Heart left ventricle (tissue), 16 donors: ENCODE measurements around the gene NCK2. TPM values are rescaled to one million over a fixed set of nuclear protein-coding genes. Genes with fewer than 3 reads are reported as not detected.

Experiments used
- ATAC-seq, 4 donors: fragments of 200-7000 bp; cut with Tn5 transposase; one replicate each; pipeline ENCODE4 v1.9.1; 2020 to 2022; ENCODE audit warnings: moderate library complexity in 4 of 4, mild to moderate bottlenecking in 3 of 4, moderate number of reproducible peaks in 1 of 4
- DNase-seq, 5 donors: peaks; one replicate each; pipeline ENCODE4 v3.0.0-alpha.2; 2020
- H3K27ac ChIP-seq, 12 donors: fragments of 200-600 bp; sonication (generic) in 4 of 12; one replicate each; pipeline versions ENCODE4 v1.5.0 to v1.8.0; 2016 to 2022; ENCODE audit warnings: mild to moderate bottlenecking in 2 of 12
- H3K27me3 ChIP-seq, 9 donors: fragments of 200-600 bp; sonication (generic) in 2 of 9; one replicate each; pipeline versions ENCODE4 v1.5.1 to v1.8.0; 2016 to 2022; ENCODE audit warnings: mild to moderate bottlenecking in 3 of 9
- H3K36me3 ChIP-seq, 9 donors: fragments of 200-600 bp; sonication (generic) in 2 of 9; one replicate each; pipeline versions ENCODE4 v1.5.0 to v1.8.0; 2018 to 2022; ENCODE audit warnings: mild to moderate bottlenecking in 2 of 9
- H3K4me1 ChIP-seq, 12 donors: fragments of 200-600 bp; sonication (generic) in 4 of 12; one replicate each; pipeline versions ENCODE4 v1.5.0 to v1.8.0; 2016 to 2022; ENCODE audit warnings: mild to moderate bottlenecking in 3 of 12
- H3K4me3 ChIP-seq, 12 donors: fragments of 200-600 bp; sonication (generic) in 4 of 12; one replicate each; pipeline versions ENCODE4 v1.5.0 to v1.8.0; 2017 to 2022; ENCODE audit warnings: mild to moderate bottlenecking in 9 of 12, moderate library complexity in 4 of 12
- H3K9me3 ChIP-seq, 12 donors: fragments of 200-600 bp; sonication (generic) in 4 of 12; one replicate each; pipeline versions ENCODE4 v1.5.0 to v1.8.0; 2016 to 2022; ENCODE audit warnings: mild to moderate bottlenecking in 1 of 12
- POLR2A ChIP-seq, 2 donors: fragments of 450-650 bp; IDR thresholded peaks; one replicate each; pipeline ENCODE4 v1.6.1; 2017; ENCODE audit warnings: antibody characterized with exemption in 2 of 2, mild to moderate bottlenecking in 2 of 2, moderate library complexity in 2 of 2
- WGBS, 4 donors: extraction: QIAGEN DNeasy Blood & Tissue Kit in 2 of 4; methylation state at CpG; one replicate each; pipeline versions ENCODE4 v1.1.5 to v1.1.7; 2013 to 2018; 5-methylcytosine and 5-hydroxymethylcytosine counted together
- intact Hi-C, 10 donors: fragments of 100-400 bp; cut with DNase I; formaldehyde crosslinking; loops; one replicate each; pipeline versions ENCODE4 v1.11.1 to v1.14.2; 2022
- polyA plus RNA-seq, 2 donors: library from polyadenylated mRNA; stranded (reverse); fragments of 200-250 nt; gene quantifications; one replicate each; pipeline ENCODE4 v1.2.3, GENCODE V29; 2013
- total RNA-seq, 9 donors: library from RNA; depleted of rRNA in 2 of 9; stranded (reverse); fragments of >200 nt in 2 of 9; fragmentation: NEBNext Ultra II Directional in 3 of 9; extraction: Animal tissue kit (Norgen Biotek cat#: 25700) in 3 of 9; gene quantifications; one replicate each; pipeline versions ENCODE4 v1.1.0 to v1.2.4, GENCODE V29; 2016 to 2023
- TF ChIP-seq, protein P1 (sequence below), 12 donors: fragments of 200-600 bp; sonication (generic) in 4 of 12; IDR thresholded peaks; one replicate each; pipeline versions ENCODE4 v1.5.0 to v1.8.0; 2018 to 2022; ENCODE audit warnings: antibody characterized with exemption in 12 of 12, mild to moderate bottlenecking in 5 of 12
- donor health status: ischemic (EF 13 %, LVEDD 7.1; RV severe dilation, severe dysfunction).
- donor health status: healthy with polysubstance abuse.
- donor health status: DM: no; HTN: yes; CAD: no.
- donor health status: DM: no; HTN: no; CAD: no.
- donor health status: ischemic (EF 25% LVEDD 6.9; RV normal size, moderate dysfunction).
- donor health status: ischemic (EF 25% LVEDD 5.7; RV mildly dilated, moderate dysfunction).
- donor health status: healthy.
- donor health status: DM: yes; HTN: yes; CAD: no.
- donor health status: ischemic (EF 35%, LVEDD 5.7; RV mildly dilated, moderate dysfunction).
- donor health status: nonischemic (EF 11% LVEDD 7.7; RV severe dilation, severe dysfunction).
- donor health status: DM: yes; HTN: yes; CAD: no.
- donor health status: PGD.
- donor health status: ischemic (EF 29% LVEDD 5.4; RV normal size, mild dysfunction).
- donor health status: nonischemic (EF 23%, LVEDD 6.1; RV moderate dilation, normal function).

The NCK2 gene
- total and polyA plus RNA-seq, 11 donors: 22.6 to 54.2 (median 33.4) TPM

DNA sequence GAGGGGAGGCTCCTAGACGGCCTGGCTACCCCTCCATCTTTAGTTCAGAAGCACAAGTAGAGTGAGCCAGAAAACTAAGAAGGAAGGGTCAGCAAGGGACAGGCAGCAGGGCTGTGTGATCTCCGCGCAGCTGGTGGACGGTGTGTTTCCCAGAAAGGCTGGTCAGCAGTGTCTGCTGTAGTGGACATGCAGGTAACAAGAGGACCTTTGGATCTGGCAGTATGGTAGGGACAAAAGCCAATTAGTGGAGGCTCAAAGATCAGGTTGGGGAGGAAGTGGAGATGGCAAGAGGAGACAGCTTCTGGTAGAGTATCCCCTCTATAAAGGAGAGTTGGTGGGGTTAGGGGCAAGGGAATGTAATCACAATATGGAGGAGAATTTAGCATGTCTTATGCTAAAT lies 95.1 kb downstream of the NCK2 start:
- no peak overlapping the region for H3K4me3 ChIP-seq
- 60 to 80% (median 67%) methylated on average over 4 of the region's 4 CpGs for WGBS, 4 donors
- no peak overlapping the region for H3K27ac ChIP-seq
- TF ChIP-seq, protein P1, sequence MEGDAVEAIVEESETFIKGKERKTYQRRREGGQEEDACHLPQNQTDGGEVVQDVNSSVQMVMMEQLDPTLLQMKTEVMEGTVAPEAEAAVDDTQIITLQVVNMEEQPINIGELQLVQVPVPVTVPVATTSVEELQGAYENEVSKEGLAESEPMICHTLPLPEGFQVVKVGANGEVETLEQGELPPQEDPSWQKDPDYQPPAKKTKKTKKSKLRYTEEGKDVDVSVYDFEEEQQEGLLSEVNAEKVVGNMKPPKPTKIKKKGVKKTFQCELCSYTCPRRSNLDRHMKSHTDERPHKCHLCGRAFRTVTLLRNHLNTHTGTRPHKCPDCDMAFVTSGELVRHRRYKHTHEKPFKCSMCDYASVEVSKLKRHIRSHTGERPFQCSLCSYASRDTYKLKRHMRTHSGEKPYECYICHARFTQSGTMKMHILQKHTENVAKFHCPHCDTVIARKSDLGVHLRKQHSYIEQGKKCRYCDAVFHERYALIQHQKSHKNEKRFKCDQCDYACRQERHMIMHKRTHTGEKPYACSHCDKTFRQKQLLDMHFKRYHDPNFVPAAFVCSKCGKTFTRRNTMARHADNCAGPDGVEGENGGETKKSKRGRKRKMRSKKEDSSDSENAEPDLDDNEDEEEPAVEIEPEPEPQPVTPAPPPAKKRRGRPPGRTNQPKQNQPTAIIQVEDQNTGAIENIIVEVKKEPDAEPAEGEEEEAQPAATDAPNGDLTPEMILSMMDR (IDR thresholded peaks at IDR 0.05): no peak
- no peak for TF ChIP-seq POLR2A (IDR thresholded peaks at IDR 0.05)
- intact Hi-C loops: no loop called here
- ATAC-seq (no peak), DNase-seq (no peak)
- H3K9me3 ChIP-seq: peaks cover 0 to 15% (median 9%) of the 10 kb centered on the region in 12 donors
- no peaks in the 10 kb centered on the region for H3K36me3 ChIP-seq
- H3K4me1 ChIP-seq: peaks cover 0 to 47% (median 19%) of the 10 kb centered on the region in 12 donors
- no peaks in the 10 kb centered on the region for H3K27me3 ChIP-seq

DNA sequence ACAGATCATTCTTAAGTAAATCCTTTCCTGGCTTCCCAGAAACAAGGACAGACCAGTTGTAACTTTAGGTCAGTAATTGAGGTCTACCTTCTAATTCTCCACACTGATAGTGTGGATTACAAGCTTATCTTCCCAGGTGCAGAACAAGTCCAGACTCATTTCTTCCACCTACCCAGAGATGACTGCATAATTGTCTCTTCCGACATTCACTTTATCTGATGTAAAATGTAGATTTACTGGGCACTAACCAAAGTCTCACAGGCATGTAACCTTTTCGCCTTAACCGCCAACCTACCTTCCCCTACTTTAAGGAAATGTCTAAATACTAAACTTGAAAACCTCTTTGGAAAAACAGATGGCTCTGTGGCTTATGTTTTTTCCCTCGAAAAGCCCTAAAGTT lies 96.2 kb downstream of the NCK2 start:
- H3K27me3 ChIP-seq: no peaks in the 10 kb centered on the region
- no peak for TF ChIP-seq POLR2A (IDR thresholded peaks at IDR 0.05)
- TF ChIP-seq, protein P1 (IDR thresholded peaks at IDR 0.05): no peak
- peaks cover 0 to 4% (median under 1%) of the 10 kb centered on the region in 12 donors for H3K9me3 ChIP-seq
- no peak overlapping the region for H3K4me3 ChIP-seq
- H3K36me3 ChIP-seq: no peaks in the 10 kb centered on the region
- no peak for DNase-seq
- peaks cover 0 to 47% (median 19%) of the 10 kb centered on the region in 12 donors for H3K4me1 ChIP-seq
- H3K27ac ChIP-seq: no peak overlapping the region
- ATAC-seq: no peak
- intact Hi-C loops: no loop called here
- WGBS, 4 donors: 94 to 97% (median 96%) methylated on average over 4 of the region's 4 CpGs

DNA sequence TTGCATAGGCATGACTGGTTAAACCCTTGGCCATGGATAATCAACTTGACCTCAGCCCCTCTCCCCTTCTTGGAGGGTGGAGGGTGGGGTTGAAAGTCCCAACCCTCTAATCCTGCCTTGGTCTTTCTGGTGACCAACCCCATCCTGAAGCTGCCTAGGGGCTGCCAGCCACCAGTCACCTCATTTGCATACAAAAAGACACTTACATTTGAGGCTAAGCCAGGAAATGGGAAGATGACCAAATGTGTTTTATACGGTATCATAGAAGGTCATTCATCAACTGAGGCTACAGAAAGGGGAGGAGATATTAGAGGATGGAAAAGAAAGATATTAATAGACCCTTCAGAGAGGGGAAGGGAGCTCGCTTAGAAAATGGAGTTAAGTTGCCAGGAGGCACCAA lies 96.8 kb downstream of the NCK2 start:
- Histone ChIP-seq H3K27me3 (no peaks in the 10 kb centered on the region), H3K9me3 (no peaks in the 10 kb centered on the region), H3K4me1 (peaks cover 0 to 47% (median 19%) of the 10 kb centered on the region in 12 donors), H3K36me3 (no peaks in the 10 kb centered on the region), H3K27ac (no peak overlapping the region), H3K4me3 (no peak overlapping the region)
- 37 to 57% (median 43%) methylated on average over 2 of the region's 2 CpGs for WGBS, 4 donors
- TF ChIP-seq, protein P1 (IDR thresholded peaks at IDR 0.05): no peak
- no peak for TF ChIP-seq POLR2A (IDR thresholded peaks at IDR 0.05)
- DNase-seq (no peak), ATAC-seq (no peak)
- intact Hi-C loops: no loop called here

DNA sequence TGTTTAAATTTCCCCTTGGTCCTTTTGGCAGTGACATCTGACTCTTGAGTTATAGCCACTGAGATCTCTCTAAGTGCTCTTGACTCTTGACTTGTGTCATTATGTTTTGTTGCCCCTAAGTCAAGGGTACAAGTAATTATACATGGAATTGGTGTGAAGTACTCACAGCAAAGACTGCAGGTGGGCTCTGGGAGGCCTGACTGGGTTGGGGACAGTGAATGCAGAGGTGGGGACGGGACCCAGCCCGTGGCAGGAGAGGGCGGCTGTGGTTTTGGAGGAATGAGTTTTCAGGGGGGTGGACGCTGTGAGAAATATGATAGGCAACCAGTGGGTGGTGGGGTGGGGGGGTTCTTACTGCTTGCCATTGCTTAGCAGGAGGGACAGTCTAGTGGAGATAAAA lies 97.8 kb downstream of the NCK2 start:
- WGBS, 4 donors: 92 to 96% (median 94%) methylated on average over 4 of the region's 4 CpGs

More for the DNA sequence above, 97.8 kb downstream of the NCK2 start:
- no peaks in the 10 kb centered on the region for H3K36me3 ChIP-seq
- intact Hi-C loops: no loop called here
- no peaks in the 10 kb centered on the region for H3K27me3 ChIP-seq
- peaks cover 0 to 44% (median 19%) of the 10 kb centered on the region in 12 donors for H3K4me1 ChIP-seq
- H3K27ac ChIP-seq: no peak overlapping the region
- no peaks in the 10 kb centered on the region for H3K9me3 ChIP-seq
- TF ChIP-seq POLR2A (IDR thresholded peaks at IDR 0.05): no peak
- TF ChIP-seq, protein P1 (IDR thresholded peaks at IDR 0.05): no peak
- no peak overlapping the region for H3K4me3 ChIP-seq
- DNase-seq (no peak), ATAC-seq (no peak)
